Nephron (organoid): ENCODE data around the gene CYP4F2.
"Not testable (repeated sequence)": the region's sequence is repeated elsewhere in the genome, so short reads cannot be mapped to it uniquely, and the experiment has no call there.

Experiments
- H3K27ac Mint-ChIP-seq, 3 experiments: 2 replicates each; pipeline ENCODE4 v1.8.0; 2020; ENCODE audit warnings: mixed read lengths in 3 of 3, mild to moderate bottlenecking in 2 of 3, moderate library complexity in 1 of 3
- H3K27me3 Mint-ChIP-seq: 2 replicates; pipeline ENCODE4 v1.8.0; 2021; ENCODE audit warnings: low read depth, mild to moderate bottlenecking, moderate library complexity, mixed read lengths
- H3K36me3 Mint-ChIP-seq: 2 replicates; pipeline ENCODE4 v1.8.0; 2020; ENCODE audit warnings: low read depth, mixed read lengths
- H3K4me1 Mint-ChIP-seq: 2 replicates; pipeline ENCODE4 v1.8.0; 2020; ENCODE audit warnings: mixed read lengths
- H3K4me3 Mint-ChIP-seq, 3 experiments: 2 replicates each; pipeline ENCODE4 v1.8.0; 2020; ENCODE audit warnings: mild to moderate bottlenecking in 3 of 3, mixed read lengths in 3 of 3, moderate library complexity in 2 of 3
- H3K9me3 Mint-ChIP-seq: 2 replicates; pipeline ENCODE4 v1.8.0; 2020; ENCODE audit warnings: mixed read lengths
- CTCF ChIP-seq, 3 experiments: fragments of 200-600 bp; sonication (generic); IDR thresholded peaks; one replicate each; pipeline ENCODE4 v1.5.0; 2021; ENCODE audit warnings: antibody characterized with exemption in 3 of 3; ENCODE audit not compliant: unreplicated experiment in 3 of 3

The CYP4F2 gene

GRCh38 chr19:15935167-15935702, 37.4 kb upstream of the CYP4F2 start:
- H3K4me3 Mint-ChIP-seq = no peak overlapping the region
- H3K4me1 Mint-ChIP-seq = no peaks in the 10 kb centered on the region
- TF ChIP-seq CTCF (IDR thresholded peaks at IDR 0.05; ENCODE audit: unreplicated experiment in 3 of 3) = no peak
- H3K27me3 Mint-ChIP-seq = no peaks in the 10 kb centered on the region
- H3K36me3 Mint-ChIP-seq = no peaks in the 10 kb centered on the region
- peaks cover 22% of the 10 kb centered on the region for H3K9me3 Mint-ChIP-seq
- H3K27ac Mint-ChIP-seq = no peak overlapping the region

- Mint-ChIP-seq H3K27ac (no peak within 1 kb of the TSS), H3K9me3 (peaks cover 24% of the 10 kb centered on the region), H3K27me3 (no peaks in the 10 kb centered on the region), H3K4me3 (no peak within 1 kb of the TSS), H3K36me3 (no peaks in the 10 kb centered on the region), H3K4me1 (no peaks in the 10 kb centered on the region)
- TF ChIP-seq CTCF (IDR thresholded peaks at IDR 0.05; ENCODE audit: unreplicated experiment in 3 of 3) = no peak
These were observed 36.6 kb upstream of the CYP4F2 start, which contains the start of gene CYP4F11 for GRCh38 chr19:15934332-15935078. Gene CYP4F11 (minus strand): TSS chr19:15934529. CDS start chr19:15934408, 121 bp downstream.

- H3K27me3 Mint-ChIP-seq, H3K36me3 Mint-ChIP-seq, H3K4me3 Mint-ChIP-seq, H3K27ac Mint-ChIP-seq, H3K4me1 Mint-ChIP-seq: not testable (repeated sequence)
- H3K9me3 Mint-ChIP-seq = peaks cover 30% of the 10 kb centered on the region
These were observed 36.0 kb upstream of the CYP4F2 start for GRCh38 chr19:15933761-15934331.

- no peaks in the 10 kb centered on the region for H3K27me3 Mint-ChIP-seq
- H3K36me3 Mint-ChIP-seq = no peaks in the 10 kb centered on the region
- H3K27ac Mint-ChIP-seq = no peak overlapping the region
- H3K9me3 Mint-ChIP-seq = peaks cover 47% of the 10 kb centered on the region
- TF ChIP-seq CTCF (IDR thresholded peaks at IDR 0.05; ENCODE audit: unreplicated experiment in 3 of 3) = no peak
- H3K4me1 Mint-ChIP-seq = no peaks in the 10 kb centered on the region
- H3K4me3 Mint-ChIP-seq = no peak overlapping the region
These were observed 30.4 kb upstream of the CYP4F2 start for GRCh38 chr19:15928321-15928720.

- TF ChIP-seq CTCF (IDR thresholded peaks at IDR 0.05; ENCODE audit: unreplicated experiment in 3 of 3) = no peak
- no peaks in the 10 kb centered on the region for H3K36me3 Mint-ChIP-seq
- H3K4me1 Mint-ChIP-seq = no peaks in the 10 kb centered on the region
- no peak overlapping the region for H3K4me3 Mint-ChIP-seq
- H3K27me3 Mint-ChIP-seq = no peaks in the 10 kb centered on the region
- H3K27ac Mint-ChIP-seq = no peak overlapping the region
- peaks cover 55% of the 10 kb centered on the region for H3K9me3 Mint-ChIP-seq
These were observed 28.6 kb upstream of the CYP4F2 start for GRCh38 chr19:15926484-15926883.

GRCh38 chr19:15923702-15924101, 25.8 kb upstream of the CYP4F2 start:
- Mint-ChIP-seq H3K9me3 (peaks cover 41% of the 10 kb centered on the region), H3K27ac (no peak overlapping the region), H3K4me3 (no peak overlapping the region), H3K36me3 (no peaks in the 10 kb centered on the region), H3K27me3 (no peaks in the 10 kb centered on the region), H3K4me1 (no peaks in the 10 kb centered on the region)
- no peak for TF ChIP-seq CTCF (IDR thresholded peaks at IDR 0.05; ENCODE audit: unreplicated experiment in 3 of 3)
